T-helper 2 cell (primary cell): ENCODE results near the gene FAM76B.

ENCODE experiments used
- DNase-seq, 5 experiments: peaks; one replicate each; pipeline versions ENCODE4 v3.0.0 to v3.0.0-alpha.2; 2012 to 2022

Gene FAM76B

DNA sequence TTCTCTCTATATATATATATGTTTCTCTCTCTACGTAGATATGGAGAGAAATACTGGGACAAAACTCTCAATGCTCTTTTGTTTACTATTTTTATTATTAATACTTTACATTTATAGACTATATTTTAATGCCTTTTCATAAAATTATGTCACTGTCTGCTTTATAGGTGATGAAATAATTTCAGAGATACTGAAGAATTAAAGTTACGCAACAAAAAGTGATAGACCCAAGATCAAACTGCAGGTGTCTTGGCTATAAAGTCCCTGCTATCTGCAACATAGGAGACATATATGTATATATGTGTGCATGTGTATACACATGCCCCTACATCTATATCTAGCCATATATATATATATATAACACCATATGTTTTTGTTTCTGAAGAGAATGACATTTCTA, 60.8 kb downstream of the FAM76B start:
- DNase-seq = no peak

DNA sequence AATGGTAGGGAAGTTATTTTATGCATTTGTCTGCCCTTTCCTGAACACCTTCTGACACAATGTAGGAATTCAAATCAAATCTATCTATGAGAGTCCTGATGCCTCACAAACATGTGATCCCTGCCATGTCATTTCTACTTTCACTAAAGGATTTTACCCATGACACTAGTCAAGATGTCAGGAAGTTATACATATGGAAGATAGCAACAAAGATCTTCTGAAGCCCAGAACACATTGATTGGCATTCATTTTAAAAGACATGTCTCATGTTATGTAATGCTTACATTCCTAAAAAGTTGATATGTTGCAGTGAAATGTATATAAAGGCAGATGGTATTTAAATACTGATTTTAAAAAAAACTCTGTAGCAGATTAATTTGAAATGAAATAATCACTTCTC, 61.5 kb downstream of the FAM76B start:
- no peak for DNase-seq

DNA sequence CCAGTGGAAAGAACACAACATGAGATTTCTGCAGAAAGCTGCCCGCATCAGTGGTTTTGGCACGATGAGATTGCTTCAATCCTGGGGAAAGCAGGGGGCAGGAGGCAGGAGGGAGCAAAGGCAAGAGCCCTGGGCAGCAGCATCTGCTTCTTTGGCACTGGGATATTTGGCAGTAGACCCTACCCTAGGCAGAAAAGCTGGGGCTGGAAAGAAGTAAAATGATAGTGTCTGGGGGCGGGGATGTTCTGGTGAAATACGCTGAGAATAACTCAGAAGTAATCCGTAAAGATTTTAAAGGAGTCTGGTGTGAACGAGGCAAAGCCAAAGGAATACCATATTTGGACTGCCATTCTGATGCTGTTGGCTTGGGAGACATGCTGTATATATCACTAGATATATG, 62.0 kb downstream of the FAM76B start:
- DNase-seq = no peak

DNA sequence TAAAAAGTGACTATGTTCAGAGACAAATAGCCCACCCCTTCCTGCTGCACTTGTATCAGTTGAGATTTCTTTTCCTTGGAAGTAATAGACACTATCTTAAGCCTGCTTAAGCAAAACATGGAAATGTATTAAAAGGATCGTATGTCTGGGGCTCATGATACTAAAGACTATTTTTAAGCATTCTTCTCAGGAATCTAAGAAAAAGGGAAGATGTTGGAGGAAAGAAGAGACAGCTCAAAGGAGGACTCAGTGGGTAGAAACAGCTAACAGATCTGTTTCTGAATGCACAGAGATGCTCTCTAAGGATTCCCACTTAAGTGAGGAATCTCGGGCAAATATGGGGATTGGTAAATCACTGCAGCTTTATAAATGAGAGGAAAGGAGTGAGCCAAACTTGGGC, 62.5 kb downstream of the FAM76B start:
- no peak for DNase-seq

DNA sequence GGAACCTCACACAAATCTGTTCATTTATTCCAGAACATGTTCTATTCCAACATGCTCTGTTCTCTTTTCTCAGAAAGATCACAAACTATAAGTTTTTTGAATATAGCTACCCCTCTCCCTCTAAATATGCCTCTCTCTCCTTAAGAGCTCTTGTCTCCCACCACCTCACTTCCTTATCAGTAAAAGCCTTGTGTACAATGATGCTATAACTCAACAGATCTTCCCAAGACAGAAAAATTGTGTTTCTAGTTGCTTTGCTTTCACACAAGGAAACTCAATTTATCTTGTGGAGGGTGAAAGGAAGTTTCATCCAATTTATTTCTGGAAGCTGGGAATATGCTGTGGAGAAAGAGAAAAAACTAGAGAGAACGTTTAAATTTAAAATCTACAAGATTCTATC, 64.4 kb downstream of the FAM76B start:
- DNase-seq = no peak

DNA sequence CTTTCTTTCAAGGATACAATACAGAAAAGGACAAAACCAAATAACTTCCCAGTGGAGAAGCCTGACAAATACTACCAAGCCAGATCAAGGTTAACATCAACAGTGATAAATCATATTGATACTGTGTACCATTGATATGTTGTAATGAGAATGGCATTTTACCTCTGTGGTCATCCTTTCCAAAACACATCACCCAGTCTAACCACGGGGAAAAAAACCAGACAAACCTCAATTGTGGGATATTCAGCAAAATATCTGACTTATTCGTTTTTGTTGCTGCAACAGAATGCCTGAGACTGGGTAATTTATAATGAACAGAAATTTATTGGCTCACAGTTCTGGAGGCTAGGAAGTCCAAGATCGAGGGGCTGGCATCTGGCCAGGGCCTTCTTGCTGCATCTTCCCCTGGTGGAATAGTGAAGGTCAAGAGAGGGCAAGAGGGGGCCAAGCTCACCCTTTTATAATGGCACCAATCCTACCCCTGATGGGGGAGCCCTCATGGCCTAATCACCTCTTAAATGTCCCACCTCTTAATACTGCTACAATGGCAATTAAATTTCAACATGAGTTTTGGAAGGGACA, 66.1 kb downstream of the FAM76B start:
- no peak for DNase-seq

DNA sequence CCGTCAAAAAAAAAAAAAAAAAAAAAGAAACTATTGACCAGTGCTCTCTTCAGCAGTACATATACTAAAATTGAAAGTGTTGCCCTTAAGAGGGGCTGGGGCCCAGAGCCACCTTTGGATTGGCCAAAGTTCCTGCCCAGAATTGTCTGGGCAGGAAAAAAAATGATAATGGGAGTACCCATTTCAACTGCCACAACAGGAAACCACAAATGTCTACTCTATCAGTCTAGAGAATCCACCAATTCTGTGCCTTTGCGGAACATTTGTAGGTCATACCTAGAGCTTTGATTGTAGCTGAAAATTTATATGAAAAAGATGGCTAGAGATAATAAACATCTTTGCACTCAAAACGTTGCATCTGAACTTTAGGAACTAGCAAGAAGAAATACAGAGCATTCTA, 69.4 kb downstream of the FAM76B start:
- DNase-seq = peak in 1 of 5 experiments; percentile 56
